GM12878 (cell line): ENCODE measurements around the gene ANO4. TPM values are rescaled to one million over a fixed set of nuclear protein-coding genes. Genes with fewer than 3 reads are reported as not detected.

ENCODE experiments used
- ATAC-seq: fragments of 200-7000 bp; cut with Tn5 transposase; 3 replicates; pipeline ENCODE4 v1.9.1; 2020; ENCODE audit warnings: mild to moderate bottlenecking, moderate library complexity
- BruUV-seq: library from RNA; stranded (reverse); fragments of 400-500 nt; replicated peaks from 2 replicates; lab custom pipeline; 2021; lab: Mats Ljungman, UMichigan
- CTCF ChIA-PET: fragments of 300-600 bp; sonication (Branson Sonifier 250); formaldehyde crosslinking; extraction: SDS; loops from one replicate; lab custom pipeline; 2021; ENCODE audit warnings: inconsistent platforms; lab: Yijun Ruan, JAX
- POLR2A ChIA-PET: fragments of 350-600 bp; formaldehyde crosslinking; extraction: SDS; loops from one replicate; lab custom pipeline; 2021; ENCODE audit warnings: inconsistent platforms; lab: Charles Lee
- RAD21 ChIA-PET: fragments of 300-600 bp; sonication (Branson Sonifier 250); formaldehyde crosslinking; loops from one replicate; lab custom pipeline; 2023; ENCODE audit warnings: antibody characterized with exemption; ENCODE audit not compliant: unreplicated experiment; lab: Charles Lee
- SMC1A ChIA-PET: fragments of 300-600 bp; sonication (Branson Sonifier 250); formaldehyde crosslinking; loops from one replicate; lab custom pipeline; 2023; ENCODE audit not compliant: unreplicated experiment, uncharacterized antibody; lab: Charles Lee
- DNase-seq: peaks from one replicate; pipeline ENCODE4 v3.0.0-alpha.2; 2011; ENCODE audit warnings: low read depth, low spot score
- FAIRE-seq: peaks from 3 replicates; lab custom pipeline; 2011; peaks lifted over from hg19 to GRCh38; lab: Jason Lieb, UNC
- H2AFZ ChIP-seq: 2 replicates; pipeline ENCODE4 v1.6.0; 2011; ENCODE audit warnings: low read depth, low read length, control low read depth; ENCODE audit not compliant: control insufficient read depth
- H3K27ac ChIP-seq: 2 replicates; pipeline ENCODE4 v1.5.1; 2011; ENCODE audit warnings: control low read depth; ENCODE audit not compliant: control insufficient read depth, insufficient read depth
- H3K27me3 ChIP-seq, 2 experiments: replicated peaks in 1 of 2; 2 replicates each; pipeline versions ENCODE4 v1.6.0 to v1.6.1; 2011; ENCODE audit warnings: low read length in 1 of 2; ENCODE audit not compliant: control insufficient read depth in 2 of 2, insufficient read depth in 2 of 2
- H3K36me3 ChIP-seq, 2 experiments: 2 replicates each; pipeline ENCODE4 v1.5.1; 2011; ENCODE audit warnings: low read length in 1 of 2; ENCODE audit not compliant: control insufficient read depth in 2 of 2, insufficient read depth in 2 of 2
- H3K4me1 ChIP-seq: 2 replicates; pipeline ENCODE4 v1.6.1; 2011; ENCODE audit warnings: mild to moderate bottlenecking, low read length, moderate library complexity, mixed read lengths; ENCODE audit not compliant: control insufficient read depth, insufficient read depth
- H3K4me2 ChIP-seq: 2 replicates; pipeline ENCODE4 v1.6.0; 2011; ENCODE audit warnings: control low read depth; ENCODE audit not compliant: control insufficient read depth, insufficient read depth
- H3K4me3 ChIP-seq: fragments of 200-600 bp; sonication (generic); 2 replicates; pipeline ENCODE4 v1.5.1; 2016
- H3K79me2 ChIP-seq: 2 replicates; pipeline ENCODE4 v1.6.0; 2011; ENCODE audit warnings: low read length; ENCODE audit not compliant: control insufficient read depth, insufficient read depth
- H3K9ac ChIP-seq: 2 replicates; pipeline ENCODE4 v1.8.0; 2011; ENCODE audit warnings: low read length, control low read depth, mixed read lengths; ENCODE audit not compliant: control insufficient read depth, insufficient read depth
- H3K9me3 ChIP-seq: replicated peaks from 3 replicates; pipeline ENCODE4 v1.5.1; 2011; ENCODE audit warnings: mild to moderate bottlenecking, low read length; ENCODE audit not compliant: control insufficient read depth, insufficient read depth
- H4K20me1 ChIP-seq: 2 replicates; pipeline ENCODE4 v1.6.0; 2011; ENCODE audit not compliant: control insufficient read depth, insufficient read depth
- DPF2 ChIP-seq: fragments of 450-650 bp; IDR thresholded peaks from 2 replicates; pipeline ENCODE4 v1.6.1; 2017; ENCODE audit warnings: mild to moderate bottlenecking
- ESRRA ChIP-seq: IDR thresholded peaks from 2 replicates; pipeline ENCODE4 v1.6.1; 2012; ENCODE audit warnings: mild to moderate bottlenecking, low read length, improper control_type of control experiment
- IRF4 ChIP-seq: IDR thresholded peaks from 2 replicates; pipeline ENCODE4 v1.6.1; 2011; ENCODE audit warnings: low read depth, low read length
- KLF5 ChIP-seq: fragments of 450-650 bp; IDR thresholded peaks from 2 replicates; pipeline ENCODE4 v1.6.1; 2014; ENCODE audit warnings: mild to moderate bottlenecking; ENCODE audit not compliant: partially characterized antibody
- MEF2A ChIP-seq: IDR thresholded peaks from 2 replicates; pipeline ENCODE4 v1.6.1; 2011; ENCODE audit warnings: low read depth, mild to moderate bottlenecking, low read length, moderate library complexity; ENCODE audit not compliant: insufficient read depth
- MTA3 ChIP-seq: IDR thresholded peaks from 2 replicates; pipeline ENCODE4 v1.6.1; 2012; ENCODE audit warnings: low read length, inconsistent platforms, borderline replicate concordance
- MYB ChIP-seq: fragments of 150-350 bp; IDR thresholded peaks from 2 replicates; pipeline ENCODE4 v1.6.1; 2014; ENCODE audit warnings: mild to moderate bottlenecking, low read depth, low read length, borderline replicate concordance
- NR2C2 ChIP-seq: IDR thresholded peaks from 2 replicates; pipeline ENCODE4 v1.6.1; 2011; ENCODE audit warnings: borderline replicate concordance, low read depth; ENCODE audit not compliant: control insufficient read depth, insufficient read length
- NR2F1 ChIP-seq: fragments of 450-650 bp; conservative IDR thresholded peaks from 2 replicates; pipeline ENCODE4 v1.6.1; 2017; ENCODE audit warnings: mild to moderate bottlenecking
- POLR2AphosphoS5 ChIP-seq: IDR thresholded peaks from 2 replicates; pipeline ENCODE4 v1.6.1; 2011; ENCODE audit warnings: mild to moderate bottlenecking, low read length, inconsistent platforms
- SMAD1 ChIP-seq: fragments of 450-650 bp; IDR thresholded peaks from 2 replicates; pipeline ENCODE4 v1.6.1; 2018; ENCODE audit warnings: mild to moderate bottlenecking, low read depth; ENCODE audit not compliant: partially characterized antibody
- SMAD5 ChIP-seq: IDR thresholded peaks from 2 replicates; pipeline ENCODE4 v1.6.1; 2016; ENCODE audit warnings: antibody characterized with exemption, low read depth
- STAT3 ChIP-seq: IDR thresholded peaks from 2 replicates; pipeline ENCODE4 v1.6.1; 2011; ENCODE audit warnings: low read depth, low read length, improper control_type of control experiment
- TCF3 ChIP-seq: IDR thresholded peaks from 2 replicates; pipeline ENCODE4 v1.6.1; 2012; ENCODE audit warnings: low read depth, mild to moderate bottlenecking, low read length, borderline replicate concordance; ENCODE audit not compliant: insufficient read depth
- YBX1 ChIP-seq: fragments of 450-650 bp; IDR thresholded peaks from 2 replicates; pipeline ENCODE4 v1.6.1; 2016; ENCODE audit warnings: antibody characterized with exemption
- whole genome bisulfite sequencing: methylation state at CpG from one replicate; pipeline ENCODE4 v1.1.6; 2016; ENCODE audit warnings: low lambda C conversion rate; ENCODE audit not compliant: insufficient replicate concordance, insufficient coverage; ENCODE audit errors: missing lambda C conversion rate; 5-methylcytosine and 5-hydroxymethylcytosine counted together
- in situ Hi-C: fragments of 300-500 bp; cut with MboI; formaldehyde crosslinking; loops from 9 replicates; pipeline ENCODE4 v1.14.3; 2018; ENCODE audit warnings: mixed read lengths
- intact Hi-C: fragments of 100-400 bp; cut with micrococcal nuclease; formaldehyde crosslinking; loops from one replicate; pipeline ENCODE4 v1.14.2; 2022; ENCODE audit not compliant: unreplicated experiment
- polyA plus RNA-seq, 11 experiments: library from polyadenylated mRNA; depleted of rRNA in 4 of 11; unstranded in 6 of 11; stranded (reverse) in 5 of 11; fragments of >200 nt; fragmentation: Nextera tagmentation in 4 of 11; fragmentation: Illumina TruSeq in 1 of 11; extraction: Ambion mirVana in 4 of 11; extraction: Trizol in 1 of 11; gene quantifications; 1 replicate in 1 of 11; 2 replicates in 10 of 11; pipeline versions ENCODE4 v1.2.1 to v1.2.3, GENCODE V29; 2011 to 2016; ENCODE audit warnings: inconsistent platforms in 2 of 11, missing spikeins in 2 of 11, low read depth in 1 of 11
- total RNA-seq, 4 experiments: library from RNA; depleted of rRNA in 3 of 4; stranded (reverse); fragments of >200 nt in 3 of 4; fragmentation: Illumina TruSeq in 1 of 4; extraction: Trizol in 1 of 4; gene quantifications; 2 replicates each; pipeline versions ENCODE4 v1.2.1 to v1.2.3, GENCODE V29; 2013 to 2021
- TF ChIP-seq, protein P1 (sequence below): fragments of 450-650 bp; IDR thresholded peaks from 2 replicates; pipeline ENCODE4 v1.6.1; 2017; ENCODE audit warnings: low read depth, mild to moderate bottlenecking, moderate library complexity
- TF ChIP-seq, protein P2 (sequence below): IDR thresholded peaks from 2 replicates; pipeline ENCODE4 v1.6.1; 2012; ENCODE audit warnings: low read depth, low read length, improper control_type of control experiment

Gene ANO4
- total and polyA plus RNA-seq, 10 of the 15 experiments (the other 5 are each of a cell fraction or from before 2014, with no cell fraction given) = not detected

DNA sequence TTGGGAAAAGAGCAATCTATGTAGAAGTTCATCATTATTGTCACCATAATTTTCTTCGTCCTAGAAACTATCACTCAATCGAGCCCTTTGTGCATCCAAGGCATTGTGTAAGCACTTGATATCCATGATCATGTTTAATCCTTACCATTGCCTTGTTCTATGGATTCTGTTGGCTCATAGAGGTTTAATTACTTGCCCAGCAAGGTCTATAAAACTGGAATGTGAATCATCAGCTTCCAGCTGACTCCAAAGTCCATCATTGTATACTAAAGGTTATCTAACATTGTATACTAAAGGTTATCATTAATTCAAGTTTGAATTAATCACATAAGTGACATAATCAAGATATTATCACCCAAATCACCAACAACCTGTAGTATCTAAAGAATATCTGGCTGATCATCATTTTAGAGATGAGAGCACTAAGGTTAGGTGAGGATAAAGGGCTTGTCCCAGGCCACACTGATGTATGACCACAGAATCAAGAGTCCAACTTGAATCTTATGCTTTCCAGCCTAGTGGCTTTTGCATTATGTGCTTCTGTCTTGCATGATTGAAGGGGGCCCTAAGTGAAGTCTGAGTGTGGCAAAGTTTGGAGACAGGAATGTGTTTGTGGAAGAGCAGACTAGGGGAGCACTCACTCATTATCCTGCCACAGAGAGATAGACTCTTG, 188.1 kb downstream of the ANO4 start:
- POLR2A ChIA-PET = no interaction called here
- TF ChIP-seq NR2C2 (no peak), MTA3 (no peak), ESRRA (no peak), MYB (no peak), KLF5 (no peak), YBX1 (no peak), SMAD1 (no peak), IRF4 (no peak)
- intact Hi-C loops (no loop called here), in situ Hi-C loops (no loop called here)
- Histone ChIP-seq H4K20me1 (no peaks in the 10 kb centered on the region), H3K4me3 (no peak overlapping the region), H3K27me3 (no peaks in the 10 kb centered on the region; a peak in 1 of 4 replicates), H3K9me3 (no peaks in the 10 kb centered on the region), H3K36me3 (no peaks in the 10 kb centered on the region), H3K79me2 (no peaks in the 10 kb centered on the region), H3K27ac (no peak overlapping the region), H3K4me2 (no peak overlapping the region), H3K4me1 (no peaks in the 10 kb centered on the region), H3K9ac (no peak overlapping the region), H2AFZ (no peak overlapping the region)
- BruUV-seq = no TSS peak
- SMC1A ChIA-PET = no interaction called here
- RAD21 ChIA-PET = no interaction called here
- ATAC-seq (no peak), FAIRE-seq (no peak), DNase-seq (no peak)
- 16% methylated on average over 2 of the region's 2 CpGs for WGBS
- CTCF ChIA-PET = no interaction called here

DNA sequence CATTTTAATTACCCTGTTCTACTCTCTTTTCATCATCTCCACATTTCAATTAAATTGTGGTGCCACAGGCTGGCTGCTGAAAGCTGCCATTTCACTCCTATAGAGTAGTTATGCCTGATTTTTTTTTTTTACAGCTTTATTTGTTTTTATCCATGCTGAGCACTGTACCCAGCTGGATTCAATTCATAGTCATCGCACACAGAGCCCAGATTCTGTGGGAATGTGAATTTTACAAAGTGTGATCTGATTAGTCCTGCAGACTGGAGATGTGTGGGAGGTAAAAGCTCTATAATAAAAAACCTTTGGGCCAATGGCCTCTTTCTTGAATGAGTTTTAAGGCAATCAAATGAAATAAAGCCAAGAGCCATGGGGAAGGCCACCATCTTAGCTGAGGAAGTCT, 190.2 kb downstream of the ANO4 start:
- RAD21 ChIA-PET = no interaction called here
- no peak for TF ChIP-seq POLR2AphosphoS5
- TF ChIP-seq NR2F1 = no peak
- TF ChIP-seq TCF3 = no peak
- TF ChIP-seq DPF2 = no peak
- no peak for TF ChIP-seq STAT3
- TF ChIP-seq MEF2A = no peak
- TF ChIP-seq SMAD5 = no peak
- TF ChIP-seq, protein P1, sequence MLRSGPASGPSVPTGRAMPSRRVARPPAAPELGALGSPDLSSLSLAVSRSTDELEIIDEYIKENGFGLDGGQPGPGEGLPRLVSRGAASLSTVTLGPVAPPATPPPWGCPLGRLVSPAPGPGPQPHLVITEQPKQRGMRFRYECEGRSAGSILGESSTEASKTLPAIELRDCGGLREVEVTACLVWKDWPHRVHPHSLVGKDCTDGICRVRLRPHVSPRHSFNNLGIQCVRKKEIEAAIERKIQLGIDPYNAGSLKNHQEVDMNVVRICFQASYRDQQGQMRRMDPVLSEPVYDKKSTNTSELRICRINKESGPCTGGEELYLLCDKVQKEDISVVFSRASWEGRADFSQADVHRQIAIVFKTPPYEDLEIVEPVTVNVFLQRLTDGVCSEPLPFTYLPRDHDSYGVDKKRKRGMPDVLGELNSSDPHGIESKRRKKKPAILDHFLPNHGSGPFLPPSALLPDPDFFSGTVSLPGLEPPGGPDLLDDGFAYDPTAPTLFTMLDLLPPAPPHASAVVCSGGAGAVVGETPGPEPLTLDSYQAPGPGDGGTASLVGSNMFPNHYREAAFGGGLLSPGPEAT = no peak
- TF ChIP-seq, protein P2, sequence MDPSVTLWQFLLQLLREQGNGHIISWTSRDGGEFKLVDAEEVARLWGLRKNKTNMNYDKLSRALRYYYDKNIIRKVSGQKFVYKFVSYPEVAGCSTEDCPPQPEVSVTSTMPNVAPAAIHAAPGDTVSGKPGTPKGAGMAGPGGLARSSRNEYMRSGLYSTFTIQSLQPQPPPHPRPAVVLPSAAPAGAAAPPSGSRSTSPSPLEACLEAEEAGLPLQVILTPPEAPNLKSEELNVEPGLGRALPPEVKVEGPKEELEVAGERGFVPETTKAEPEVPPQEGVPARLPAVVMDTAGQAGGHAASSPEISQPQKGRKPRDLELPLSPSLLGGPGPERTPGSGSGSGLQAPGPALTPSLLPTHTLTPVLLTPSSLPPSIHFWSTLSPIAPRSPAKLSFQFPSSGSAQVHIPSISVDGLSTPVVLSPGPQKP = no peak
- no peak for DNase-seq
- H3K27me3 ChIP-seq = no peaks in the 10 kb centered on the region; a peak in 1 of 4 replicates
- H3K36me3 ChIP-seq = no peaks in the 10 kb centered on the region
- SMC1A ChIA-PET = no interaction called here
- no peaks in the 10 kb centered on the region for H3K79me2 ChIP-seq
- H3K9ac ChIP-seq = no peak overlapping the region
- 47% methylated on average over 1 of the region's 1 CpG for WGBS
- CTCF ChIA-PET = no interaction called here
- H3K9me3 ChIP-seq = no peaks in the 10 kb centered on the region
- ATAC-seq = no peak
- BruUV-seq = no TSS peak
- in situ Hi-C loops = no loop called here
- H3K4me1 ChIP-seq = peaks cover 11% of the 10 kb centered on the region; the same call in 1 of the 2 replicates
- FAIRE-seq = no peak
- POLR2A ChIA-PET = no interaction called here
- H3K4me3 ChIP-seq = no peak overlapping the region
- H4K20me1 ChIP-seq = no peaks in the 10 kb centered on the region
- H3K4me2 ChIP-seq = no peak overlapping the region
- H3K27ac ChIP-seq = no peak overlapping the region
- H2AFZ ChIP-seq = no peak overlapping the region
- intact Hi-C loops = loop anchor here (5.0 kb wide), 1 partner anchor 157 kb away; no protein-coding TSS in a partner anchor
